DOHH2 (cell line): Measurements from ENCODE around the gene PCDHA10.
"Not testable (repeated sequence)": the region's sequence is repeated elsewhere in the genome, so short reads cannot be mapped to it uniquely, and the experiment has no call there.

Experiments used
- CTCF ChIP-seq: fragments of 200-600 bp; sonication (generic); IDR thresholded peaks from one replicate; pipeline ENCODE4 v1.5.1; 2014; ENCODE audit warnings: antibody characterized with exemption, mild to moderate bottlenecking, low read depth, low read length; ENCODE audit not compliant: poor library complexity, severe bottlenecking
- EZH2phosphoT487 ChIP-seq: fragments of 200-600 bp; sonication (generic); IDR thresholded peaks from 2 replicates; pipeline ENCODE4 v1.6.1; 2017; ENCODE audit warnings: borderline replicate concordance, mild to moderate bottlenecking, antibody characterized with exemption, low read length, moderate library complexity, mixed read lengths

- TF ChIP-seq CTCF, EZH2phosphoT487: not testable (repeated sequence)
Measured at GRCh38 chr5:140848139-140849102, 7.3 kb upstream of the PCDHA10 start, which contains the start of gene PCDHA9.
